BJ (cell line): Measurements from ENCODE around the gene TRIM24. TPM values are rescaled to one million over a fixed set of nuclear protein-coding genes. Genes with fewer than 3 reads are reported as not detected.

Source experiments
- CTCF ChIA-PET: fragments of 350-600 bp; formaldehyde crosslinking; extraction: SDS; loops from one replicate; lab custom pipeline; 2021; ENCODE audit warnings: antibody characterized with exemption, inconsistent platforms; lab: Yijun Ruan, JAX
- POLR2A ChIA-PET: fragments of 300-600 bp; sonication (Branson Sonifier 250); formaldehyde crosslinking; extraction: SDS; loops from one replicate; lab custom pipeline; 2021; ENCODE audit warnings: antibody characterized with exemption; lab: Charles Lee
- DNase-seq: peaks from one replicate; pipeline ENCODE4 v3.0.0-alpha.2; 2011; ENCODE audit warnings: low read depth
- H3K27me3 ChIP-seq: 2 replicates; pipeline ENCODE4 v1.6.0; 2011; ENCODE audit warnings: low read length; ENCODE audit not compliant: control insufficient read depth, insufficient read depth
- H3K36me3 ChIP-seq: 2 replicates; pipeline ENCODE4 v1.5.1; 2011; ENCODE audit warnings: low read length; ENCODE audit not compliant: control insufficient read depth, insufficient read depth
- H3K4me3 ChIP-seq: 2 replicates; pipeline ENCODE4 v1.5.1; 2011; ENCODE audit warnings: low read depth, mild to moderate bottlenecking, control low read depth, low read length
- polyA plus RNA-seq: library from polyadenylated mRNA; depleted of rRNA; stranded (reverse); fragments of >200 nt; gene quantifications from 2 replicates; pipeline ENCODE4 v1.2.3, GENCODE V29; 2011
- TF ChIP-seq, protein P1 (sequence below): IDR thresholded peaks from 2 replicates; pipeline ENCODE4 v1.5.1; 2011; ENCODE audit warnings: low read depth, mild to moderate bottlenecking, control low read depth, inconsistent platforms, low read length, moderate library complexity; ENCODE audit not compliant: insufficient read depth

TRIM24 gene
- polyA plus RNA-seq, 1 experiment = 4.2 TPM

GRCh38 chr7:138618506-138618905 is 158.4 kb downstream of the TRIM24 start:
- POLR2A ChIA-PET = no interaction called here
- TF ChIP-seq, protein P1, sequence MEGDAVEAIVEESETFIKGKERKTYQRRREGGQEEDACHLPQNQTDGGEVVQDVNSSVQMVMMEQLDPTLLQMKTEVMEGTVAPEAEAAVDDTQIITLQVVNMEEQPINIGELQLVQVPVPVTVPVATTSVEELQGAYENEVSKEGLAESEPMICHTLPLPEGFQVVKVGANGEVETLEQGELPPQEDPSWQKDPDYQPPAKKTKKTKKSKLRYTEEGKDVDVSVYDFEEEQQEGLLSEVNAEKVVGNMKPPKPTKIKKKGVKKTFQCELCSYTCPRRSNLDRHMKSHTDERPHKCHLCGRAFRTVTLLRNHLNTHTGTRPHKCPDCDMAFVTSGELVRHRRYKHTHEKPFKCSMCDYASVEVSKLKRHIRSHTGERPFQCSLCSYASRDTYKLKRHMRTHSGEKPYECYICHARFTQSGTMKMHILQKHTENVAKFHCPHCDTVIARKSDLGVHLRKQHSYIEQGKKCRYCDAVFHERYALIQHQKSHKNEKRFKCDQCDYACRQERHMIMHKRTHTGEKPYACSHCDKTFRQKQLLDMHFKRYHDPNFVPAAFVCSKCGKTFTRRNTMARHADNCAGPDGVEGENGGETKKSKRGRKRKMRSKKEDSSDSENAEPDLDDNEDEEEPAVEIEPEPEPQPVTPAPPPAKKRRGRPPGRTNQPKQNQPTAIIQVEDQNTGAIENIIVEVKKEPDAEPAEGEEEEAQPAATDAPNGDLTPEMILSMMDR = no peak
- H3K27me3 ChIP-seq = no peaks in the 10 kb centered on the region
- H3K36me3 ChIP-seq = no peaks in the 10 kb centered on the region
- no peak for DNase-seq
- no peak overlapping the region for H3K4me3 ChIP-seq
- CTCF ChIA-PET = no interaction called here

DNA sequence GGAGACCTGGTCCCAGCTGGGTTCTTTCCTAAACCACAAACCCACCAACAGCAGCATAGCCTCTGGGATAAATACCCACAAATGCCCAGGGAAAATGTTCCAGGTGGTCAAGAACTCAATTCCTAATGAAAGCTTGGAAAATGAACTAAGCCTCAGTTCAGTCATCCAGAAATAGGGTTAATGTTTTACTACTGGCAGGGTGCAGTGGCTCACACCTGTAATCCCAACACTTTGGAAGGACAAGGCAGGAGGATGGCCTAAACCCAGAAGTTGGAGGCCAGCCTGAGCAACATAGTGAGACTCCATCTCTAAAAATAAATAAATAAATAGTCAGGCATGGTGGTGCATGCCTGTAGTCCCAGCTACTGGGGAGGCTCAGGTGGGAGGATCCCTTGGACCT is 158.9 kb downstream of the TRIM24 start:
- CTCF ChIA-PET = no interaction called here
- TF ChIP-seq, protein P1 = no peak
- Histone ChIP-seq H3K27me3 (no peaks in the 10 kb centered on the region), H3K4me3 (no peak overlapping the region), H3K36me3 (no peaks in the 10 kb centered on the region)
- DNase-seq = no peak
- POLR2A ChIA-PET = no interaction called here

- H3K4me3 ChIP-seq = no peak overlapping the region
- TF ChIP-seq, protein P1 = no peak
- no peaks in the 10 kb centered on the region for H3K36me3 ChIP-seq
- CTCF ChIA-PET = no interaction called here
- POLR2A ChIA-PET = no interaction called here
- H3K27me3 ChIP-seq = no peaks in the 10 kb centered on the region
- DNase-seq = no peak
Measured at GRCh38 chr7:138622841-138623240, 162.8 kb downstream of the TRIM24 start.

- ChIA-PET CTCF (interaction anchor here (0.8 kb wide), 1 partner anchor 9 kb away, joined by 3 read pairs; no protein-coding TSS in a partner anchor), POLR2A (no interaction called here)
- no peak for DNase-seq
- H3K4me3 ChIP-seq = no peak overlapping the region
- no peaks in the 10 kb centered on the region for H3K27me3 ChIP-seq
- H3K36me3 ChIP-seq = no peaks in the 10 kb centered on the region
- TF ChIP-seq, protein P1 = no peak
Measured at GRCh38 chr7:138625084-138625848, 165.2 kb downstream of the TRIM24 start.

DNA sequence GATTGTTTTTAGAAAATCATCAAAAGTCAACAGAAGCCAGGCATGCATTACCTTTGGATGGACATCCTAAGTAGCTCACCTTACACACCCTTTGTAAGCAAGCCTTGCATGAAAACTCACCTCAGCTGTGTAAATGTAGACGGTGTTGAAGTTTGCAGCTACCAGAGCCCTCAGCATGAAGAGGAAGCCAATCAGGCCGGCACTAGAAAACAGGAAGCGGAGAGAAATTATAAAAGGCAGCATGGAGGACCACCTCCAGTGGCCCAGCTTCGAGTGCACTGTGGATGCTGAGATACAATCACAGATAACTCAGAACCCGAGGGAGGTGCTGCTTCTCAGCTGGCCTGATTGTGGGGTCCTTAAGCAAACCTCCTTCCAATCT is 165.8 kb downstream of the TRIM24 start:
- ChIA-PET POLR2A (no interaction called here), CTCF (interaction anchor here (0.8 kb wide), 2 partner anchors 9 to 76 kb away, joined by 3 to 4 read pairs; no protein-coding TSS in a partner anchor)
- Histone ChIP-seq H3K36me3 (no peaks in the 10 kb centered on the region), H3K4me3 (no peak overlapping the region), H3K27me3 (no peaks in the 10 kb centered on the region)
- TF ChIP-seq, protein P1 = no peak
- DNase-seq = no peak
